22Rv1 (cell line): ENCODE measurements around the gene FAM131C.

Experiments used
- ZFX ChIP-seq: fragments of 450-650 bp; IDR thresholded peaks from 2 replicates; pipeline ENCODE4 v1.6.1; 2017; ENCODE audit warnings: antibody characterized with exemption, borderline replicate concordance
- TF ChIP-seq, protein P1 (sequence below): fragments of 450-650 bp; IDR thresholded peaks from 2 replicates; pipeline ENCODE4 v1.5.1; 2017; ENCODE audit warnings: mild to moderate bottlenecking

DNA sequence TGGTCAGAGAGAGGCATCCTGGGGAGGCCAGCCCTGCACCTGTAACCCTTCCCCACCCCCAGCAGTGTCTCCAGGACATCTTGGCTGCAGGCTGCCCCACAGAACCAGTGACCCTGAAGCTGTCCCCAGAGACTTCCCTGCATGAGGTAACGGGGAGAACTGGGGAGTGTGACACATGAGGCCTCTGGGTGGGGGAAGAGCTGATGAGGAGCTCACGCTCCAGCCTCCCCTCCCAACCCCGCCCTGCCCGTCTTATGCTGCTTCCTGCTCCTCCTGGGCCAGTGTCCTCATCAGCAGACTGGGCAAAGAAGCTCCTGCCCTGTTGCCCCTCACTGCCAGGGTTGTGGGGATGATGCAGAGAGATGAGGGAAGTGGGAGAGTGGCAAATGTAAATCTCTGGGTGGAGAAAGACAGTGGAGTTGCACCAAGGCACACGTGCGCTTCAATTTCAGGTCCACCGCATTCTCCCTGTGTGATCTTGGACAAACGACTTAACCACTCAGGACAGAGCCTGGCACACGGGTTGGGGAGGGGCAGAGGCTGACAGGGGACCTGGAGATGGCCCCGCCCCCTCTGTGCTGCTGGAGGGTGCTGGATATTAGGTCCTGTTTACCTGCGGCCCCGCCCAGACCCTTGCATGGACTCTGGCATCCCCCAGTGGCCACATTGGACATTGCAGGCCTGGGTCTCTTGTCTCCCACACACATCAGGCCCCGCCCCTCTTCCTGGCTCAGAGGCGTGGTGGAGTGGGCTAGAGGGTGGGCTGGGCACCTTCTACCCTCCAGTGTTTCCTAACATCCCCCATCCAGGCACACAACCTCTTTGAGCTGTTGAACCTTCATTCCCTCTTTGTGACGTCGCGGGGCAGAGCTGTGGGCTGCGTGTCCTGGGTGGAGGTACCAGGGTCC, 17.6 kb downstream of the FAM131C start:
- TF ChIP-seq, protein P1, sequence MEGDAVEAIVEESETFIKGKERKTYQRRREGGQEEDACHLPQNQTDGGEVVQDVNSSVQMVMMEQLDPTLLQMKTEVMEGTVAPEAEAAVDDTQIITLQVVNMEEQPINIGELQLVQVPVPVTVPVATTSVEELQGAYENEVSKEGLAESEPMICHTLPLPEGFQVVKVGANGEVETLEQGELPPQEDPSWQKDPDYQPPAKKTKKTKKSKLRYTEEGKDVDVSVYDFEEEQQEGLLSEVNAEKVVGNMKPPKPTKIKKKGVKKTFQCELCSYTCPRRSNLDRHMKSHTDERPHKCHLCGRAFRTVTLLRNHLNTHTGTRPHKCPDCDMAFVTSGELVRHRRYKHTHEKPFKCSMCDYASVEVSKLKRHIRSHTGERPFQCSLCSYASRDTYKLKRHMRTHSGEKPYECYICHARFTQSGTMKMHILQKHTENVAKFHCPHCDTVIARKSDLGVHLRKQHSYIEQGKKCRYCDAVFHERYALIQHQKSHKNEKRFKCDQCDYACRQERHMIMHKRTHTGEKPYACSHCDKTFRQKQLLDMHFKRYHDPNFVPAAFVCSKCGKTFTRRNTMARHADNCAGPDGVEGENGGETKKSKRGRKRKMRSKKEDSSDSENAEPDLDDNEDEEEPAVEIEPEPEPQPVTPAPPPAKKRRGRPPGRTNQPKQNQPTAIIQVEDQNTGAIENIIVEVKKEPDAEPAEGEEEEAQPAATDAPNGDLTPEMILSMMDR: peak; percentile 96
- TF ChIP-seq ZFX: no peak
